Right renal pelvis (tissue), 4 donors: ENCODE measurements around the gene ANKRD28. TPM values are rescaled to one million over a fixed set of nuclear protein-coding genes. Genes with fewer than 3 reads are reported as not detected.

Source experiments
- DNase-seq, 4 donors: peaks; one replicate each; pipeline ENCODE4 v3.0.0-alpha.2; 2013; ENCODE audit warnings: low read depth in 4 of 4, low spot score in 3 of 4, missing footprints in 1 of 4
- polyA plus RNA-seq, 4 donors: library from polyadenylated mRNA; unstranded; fragments of 120-200 nt; gene quantifications; one replicate each; pipeline ENCODE4 v1.2.1, GENCODE V29; 2013; ENCODE audit not compliant: insufficient read length in 4 of 4

The ANKRD28 gene
- polyA plus RNA-seq, 4 donors: 35.2 to 47.7 (median 45.1) TPM

DNA sequence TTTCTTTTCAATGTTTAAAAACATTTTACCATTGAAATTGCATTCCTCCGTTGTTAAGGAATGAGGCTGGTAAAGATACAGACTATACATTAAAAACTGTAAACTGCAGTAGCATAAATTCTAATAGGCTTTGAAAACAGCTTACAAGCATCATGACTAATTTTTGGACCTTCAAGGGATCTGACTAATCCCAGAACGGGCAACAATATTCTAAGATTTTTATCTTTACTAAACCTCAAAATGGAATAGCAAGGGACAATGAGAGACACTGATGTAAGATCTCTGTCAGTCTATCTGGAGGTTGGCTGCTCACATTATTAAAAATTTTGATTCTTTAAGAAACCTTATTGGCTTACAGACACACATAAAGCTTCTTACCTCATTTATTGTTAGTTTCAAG, 121.5 kb downstream of the ANKRD28 start:
- no peak for DNase-seq

DNA sequence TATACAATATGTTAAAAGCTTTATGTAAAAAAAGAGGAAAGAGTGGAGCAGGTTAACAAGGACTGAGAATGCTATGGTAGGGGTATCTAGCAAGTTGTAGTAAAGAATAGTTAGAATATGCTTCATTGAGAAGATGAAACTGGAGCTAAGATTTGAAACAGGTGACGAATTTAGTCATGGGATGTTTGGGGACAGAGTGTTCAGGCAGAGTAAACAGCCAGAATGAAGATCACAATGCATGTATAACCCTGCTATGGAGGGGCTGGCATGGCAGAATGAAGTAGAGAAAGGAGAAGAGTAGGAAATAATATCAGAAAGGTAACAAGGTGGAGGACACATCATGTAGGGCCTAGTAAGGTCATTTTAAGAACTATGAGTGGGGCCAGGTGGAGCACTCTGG, 124.2 kb downstream of the ANKRD28 start:
- DNase-seq: no peak

DNA sequence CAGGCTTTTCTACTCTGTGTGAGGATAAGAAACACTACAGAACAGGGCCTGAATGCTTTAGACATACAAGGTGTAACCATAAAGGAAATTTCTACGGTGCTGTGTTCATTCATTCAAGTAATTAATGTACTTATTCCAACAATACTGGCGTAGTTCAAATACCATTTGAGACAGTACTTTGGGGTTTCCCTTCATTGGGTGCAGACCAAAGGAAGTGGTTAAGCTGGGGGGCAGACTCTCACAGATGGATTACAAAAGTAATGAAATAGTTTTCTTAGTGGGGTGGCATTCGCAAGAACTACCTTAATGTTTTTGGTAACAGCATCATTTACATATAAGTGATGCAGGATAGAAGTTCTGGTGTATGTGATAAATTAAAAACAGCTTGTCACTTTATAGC, 130.3 kb downstream of the ANKRD28 start:
- no peak for DNase-seq

DNA sequence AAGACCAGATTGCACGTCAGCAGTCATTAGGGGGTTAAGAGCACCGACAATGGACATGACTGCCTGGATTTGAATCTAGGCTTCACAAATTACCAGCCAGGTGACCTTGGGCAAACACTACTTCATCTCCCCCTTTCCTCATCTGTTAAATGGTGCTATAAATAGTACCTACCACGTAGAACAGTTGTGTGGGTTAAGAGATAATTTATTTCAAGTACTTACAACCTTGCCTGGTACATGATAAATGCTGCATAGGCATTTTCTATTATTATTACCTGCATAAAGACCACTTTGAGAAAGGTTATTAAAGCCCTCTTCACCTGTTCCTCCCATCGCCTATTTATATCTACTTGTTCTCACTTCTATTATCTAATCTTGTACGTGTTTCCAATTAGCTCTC, 131.5 kb downstream of the ANKRD28 start:
- DNase-seq: no peak

DNA sequence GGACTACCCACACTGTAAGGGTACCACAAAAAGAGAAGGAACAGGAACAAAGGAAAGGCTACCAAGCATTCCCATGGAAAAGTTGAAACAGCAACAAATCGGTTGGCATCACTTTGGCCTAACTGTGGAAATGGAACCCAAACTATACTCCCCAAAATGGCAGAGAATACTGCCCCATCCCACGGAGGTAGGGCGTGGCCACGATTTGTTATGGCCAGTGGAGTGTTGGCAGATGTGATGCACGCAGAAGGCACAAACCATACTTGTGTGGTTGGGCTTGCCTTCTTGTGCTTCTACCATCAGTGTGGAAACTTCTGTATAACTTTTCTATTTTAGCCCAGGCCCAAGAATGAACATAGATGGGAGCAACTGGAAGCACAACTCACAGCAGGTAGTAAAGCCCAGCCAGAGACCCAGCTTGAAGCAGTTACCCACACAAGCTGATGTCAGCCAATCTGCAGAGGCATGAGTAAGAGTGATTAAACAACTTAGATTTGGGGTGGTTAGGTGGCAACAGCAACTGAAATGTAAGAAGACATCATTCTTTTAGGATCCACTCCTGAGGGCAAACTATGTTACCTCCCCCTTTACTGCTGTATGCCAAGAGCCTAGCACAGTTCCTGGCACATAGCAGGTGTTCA, 132.1 kb downstream of the ANKRD28 start:
- DNase-seq: no peak

DNA sequence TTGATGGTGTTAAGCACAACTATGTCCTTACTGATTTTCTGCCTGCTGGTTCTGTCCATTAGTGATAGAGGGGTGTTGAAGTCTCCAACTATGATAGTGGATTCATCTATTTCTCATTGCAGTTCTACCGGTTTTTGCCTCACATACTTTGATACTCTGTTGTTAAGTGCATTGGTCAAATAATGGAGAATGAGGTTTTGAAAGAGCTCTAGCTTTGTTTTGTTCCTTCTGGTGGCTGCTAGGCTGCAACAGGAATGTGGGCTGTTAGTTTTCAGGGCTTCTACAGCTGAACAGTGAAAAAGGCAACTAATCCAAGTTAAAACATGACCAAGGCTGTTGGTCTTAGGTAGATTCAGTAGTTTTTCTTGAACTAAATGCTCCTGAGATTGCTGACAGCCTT, 133.6 kb downstream of the ANKRD28 start:
- DNase-seq: no peak

DNA sequence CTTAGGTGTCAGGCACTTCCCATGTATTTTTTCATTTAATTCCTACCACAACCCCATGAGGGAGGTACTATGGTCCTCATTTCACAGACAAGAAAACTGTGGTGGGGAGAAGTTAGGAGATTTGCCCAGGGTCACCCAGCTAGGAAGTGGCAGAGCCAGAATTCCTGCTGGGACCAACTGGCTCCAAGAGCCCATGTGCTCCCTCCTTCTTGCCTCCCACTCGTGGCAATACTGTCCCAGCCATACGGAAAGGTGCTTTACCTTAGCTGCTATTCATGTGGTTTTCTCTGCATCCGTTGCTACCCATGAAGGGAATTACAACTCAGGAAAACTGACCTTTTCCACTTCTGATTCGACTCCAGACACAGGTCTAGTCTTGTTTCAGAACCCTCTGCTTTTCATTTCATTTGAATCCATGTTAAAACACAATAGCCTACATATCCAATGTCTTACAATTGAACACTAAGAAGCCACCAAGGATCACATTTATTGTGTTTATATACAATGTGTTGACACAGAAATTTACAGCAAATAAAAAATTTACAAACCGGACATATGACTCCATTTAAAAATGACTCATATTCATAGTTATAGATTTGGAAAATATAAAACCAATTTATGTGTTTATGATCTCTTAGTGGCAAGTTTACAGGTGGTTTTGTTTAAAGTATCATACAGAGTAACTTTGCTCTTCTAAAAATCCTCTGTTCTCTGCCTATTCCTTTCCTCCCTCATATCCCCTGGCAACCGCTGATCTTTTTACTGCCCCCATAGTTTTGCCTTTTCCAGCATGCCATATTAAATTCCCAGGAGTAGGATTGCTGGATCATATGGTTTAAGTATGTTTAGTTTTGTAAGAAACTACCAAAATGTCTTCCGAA, 137.5 kb downstream of the ANKRD28 start:
- no peak for DNase-seq

DNA sequence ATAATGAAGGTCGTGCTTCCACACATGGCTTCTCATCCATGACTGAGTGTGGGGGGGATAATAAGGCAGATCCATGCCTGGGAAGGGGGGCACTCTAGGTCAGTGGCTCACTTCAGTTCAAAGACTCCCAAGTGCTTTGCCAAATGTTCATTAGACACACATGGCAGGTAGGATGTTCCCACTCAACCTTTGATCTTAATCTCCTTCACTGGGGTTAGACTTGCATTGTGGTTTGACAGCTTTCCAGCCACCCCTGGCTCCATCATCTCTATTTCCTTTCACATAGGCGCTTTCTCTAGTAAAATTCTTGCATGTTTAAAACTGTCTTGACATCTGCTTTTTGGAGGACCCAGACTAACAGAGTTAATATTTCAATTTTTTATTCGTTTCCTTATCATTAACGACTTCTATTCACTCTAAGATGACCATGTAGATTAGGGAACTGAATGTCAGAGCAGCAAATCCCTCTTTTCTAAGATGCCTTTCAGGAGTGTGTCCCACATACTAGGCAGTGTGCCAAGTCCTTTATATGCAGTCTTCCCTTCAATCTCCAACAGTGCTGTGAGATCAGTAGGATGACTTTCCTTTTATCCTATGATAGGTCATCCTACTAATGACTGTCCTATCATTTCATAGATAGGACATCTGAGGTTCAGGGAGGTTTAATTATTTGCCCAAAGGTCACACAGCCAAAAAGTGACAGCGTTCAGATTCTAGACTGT, 138.4 kb downstream of the ANKRD28 start:
- no peak for DNase-seq

DNA sequence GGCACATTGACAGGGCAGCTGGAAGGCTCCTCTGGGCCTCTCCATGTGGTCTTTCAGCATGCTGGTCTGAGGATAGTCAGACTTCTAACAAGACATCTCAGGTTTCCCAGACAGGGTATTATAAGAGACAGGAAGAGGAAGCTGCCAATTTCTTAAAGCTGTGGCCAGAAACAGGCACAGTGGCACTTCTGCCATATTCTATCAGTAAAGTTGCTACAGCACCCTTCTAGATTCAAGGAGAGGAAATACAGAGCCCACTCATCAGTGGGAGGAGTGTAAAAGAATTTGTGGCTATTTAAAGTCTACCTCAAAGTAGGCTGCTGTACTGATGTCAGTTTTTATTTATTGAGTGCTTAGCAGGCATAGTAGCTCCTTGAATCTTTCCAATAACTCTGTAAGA, 140.8 kb downstream of the ANKRD28 start:
- DNase-seq: no peak

DNA sequence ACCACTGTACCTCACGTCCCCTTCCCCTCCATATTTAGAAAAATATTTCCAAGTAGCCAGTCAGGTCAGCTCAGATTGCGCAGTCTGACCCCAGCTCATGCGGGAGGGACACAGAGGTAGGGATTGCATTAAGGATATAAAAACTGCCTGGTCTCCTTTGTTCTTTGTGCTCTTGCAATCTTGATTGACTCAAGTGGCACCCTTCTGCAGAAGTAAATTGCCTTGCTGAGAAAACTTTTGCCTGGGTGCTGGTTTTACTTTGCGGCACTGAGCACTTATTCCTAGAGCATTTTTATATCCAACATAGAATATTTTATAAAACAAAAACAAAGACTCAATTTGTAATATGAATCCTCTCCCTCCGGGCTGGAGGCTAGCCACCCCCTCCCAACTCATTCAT, 141.4 kb downstream of the ANKRD28 start:
- DNase-seq: no peak

DNA sequence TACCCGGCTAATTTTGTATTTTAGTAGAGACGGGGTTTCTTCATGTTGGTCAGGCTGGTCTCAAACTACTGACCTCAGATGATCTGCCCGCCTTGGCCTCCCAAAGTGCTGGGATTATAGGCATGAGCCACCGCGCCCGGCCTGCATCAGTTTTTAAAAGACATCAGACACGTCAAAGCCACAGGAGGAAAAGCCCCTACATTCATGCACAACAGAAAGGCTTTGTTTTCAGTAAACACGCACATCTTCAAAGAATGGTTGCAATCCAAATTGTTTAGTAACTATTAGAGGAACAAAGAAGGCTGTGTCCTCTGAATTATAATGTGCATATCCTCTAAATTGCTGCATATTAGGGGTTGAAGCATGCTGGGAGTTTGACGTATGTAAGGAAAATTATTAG, 142.9 kb downstream of the ANKRD28 start:
- no peak for DNase-seq

DNA sequence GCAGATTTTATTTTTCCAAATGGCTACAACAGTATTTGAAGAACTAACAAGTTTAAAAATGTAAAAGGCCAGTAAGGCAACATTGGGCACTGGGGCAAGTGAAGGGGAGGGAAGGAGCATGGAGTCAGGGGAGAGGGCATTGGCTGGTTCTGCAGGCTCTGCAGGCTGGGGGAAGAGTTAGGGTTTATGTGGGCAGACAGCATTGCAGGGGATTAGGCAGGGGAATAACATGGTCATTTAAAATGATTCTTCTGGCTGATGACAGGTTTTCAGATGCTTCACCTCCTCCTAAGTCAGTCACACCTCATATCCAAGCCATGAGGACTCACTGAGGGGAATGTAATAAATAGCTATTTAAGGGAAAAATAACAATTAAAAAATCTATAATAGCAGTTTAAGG, 143.7 kb downstream of the ANKRD28 start:
- no peak for DNase-seq

DNA sequence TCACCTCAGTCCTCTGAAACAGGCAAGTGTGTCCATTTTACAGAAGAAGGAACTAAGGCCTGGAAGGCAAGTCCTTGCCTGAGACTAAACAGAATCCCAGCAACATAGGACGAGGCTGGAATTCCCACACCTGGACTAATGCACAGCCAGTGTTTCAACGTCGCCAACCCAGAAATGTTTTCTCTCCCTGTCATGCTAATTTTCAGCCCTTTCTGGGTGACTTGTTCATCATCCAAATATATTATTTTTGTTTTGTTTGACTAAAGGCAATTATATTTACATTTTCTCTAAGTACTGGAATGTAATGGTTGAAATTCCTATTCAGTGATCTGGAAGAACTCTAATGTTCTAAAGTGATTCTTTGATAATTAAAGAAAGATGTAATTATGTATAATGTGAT, 144.5 kb downstream of the ANKRD28 start:
- DNase-seq: no peak

DNA sequence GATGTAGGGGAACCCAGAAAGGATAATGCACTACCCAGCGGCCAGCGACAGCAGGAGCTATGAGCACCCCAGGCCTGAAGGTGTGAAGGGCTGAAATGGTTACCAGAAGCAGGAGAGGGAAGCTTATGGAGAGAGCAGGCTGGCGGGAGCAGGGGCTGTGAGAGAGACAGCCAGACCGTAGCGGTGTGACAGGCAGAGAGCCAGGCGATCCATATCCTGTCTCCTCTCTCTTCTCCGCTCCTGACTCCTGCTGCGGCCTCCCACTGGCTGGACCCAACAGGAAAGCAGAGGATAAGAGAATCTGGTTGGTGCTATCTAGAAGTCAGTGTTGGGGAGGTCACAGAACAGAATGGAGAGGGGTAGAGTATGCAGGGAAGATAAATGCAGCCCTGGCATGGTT, 146.4 kb downstream of the ANKRD28 start:
- no peak for DNase-seq

DNA sequence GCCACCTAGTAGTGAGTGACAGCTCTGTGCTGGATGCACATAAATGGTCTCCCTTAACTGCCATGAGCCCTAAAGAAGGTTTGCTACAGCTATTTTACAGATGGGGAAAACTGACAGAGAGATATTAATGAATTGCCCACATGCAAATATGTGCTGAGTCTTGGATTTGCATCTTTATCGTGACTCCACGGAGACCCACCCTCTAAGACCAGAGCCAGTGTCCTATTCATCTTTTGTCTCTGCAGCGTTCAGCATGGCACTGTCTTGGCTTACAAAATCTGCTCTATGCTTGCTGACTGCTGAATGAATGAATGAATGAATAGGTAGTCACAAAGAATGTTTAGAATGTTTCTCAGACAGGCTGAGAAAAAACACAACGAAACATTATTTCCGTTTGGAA, 147.9 kb downstream of the ANKRD28 start:
- DNase-seq: no peak

DNA sequence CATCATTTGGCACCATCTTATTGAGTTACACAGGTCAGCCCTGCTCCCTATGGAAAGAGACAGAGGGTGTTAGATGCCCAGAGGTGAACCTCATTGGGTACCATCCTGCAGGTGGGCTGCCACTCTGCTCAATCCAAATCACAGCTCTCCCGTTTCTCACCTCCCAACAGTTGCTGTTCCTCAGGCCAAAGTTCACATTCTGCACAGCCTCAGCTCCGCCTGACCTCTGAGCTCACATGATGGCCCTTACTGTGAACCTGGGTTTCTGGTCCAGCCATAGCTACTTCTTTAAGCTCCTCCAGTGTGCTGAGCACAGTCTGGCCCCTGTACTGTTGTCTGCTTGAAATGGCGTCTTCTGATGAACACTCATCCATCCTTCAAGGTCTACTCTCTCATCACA, 148.4 kb downstream of the ANKRD28 start:
- no peak for DNase-seq

DNA sequence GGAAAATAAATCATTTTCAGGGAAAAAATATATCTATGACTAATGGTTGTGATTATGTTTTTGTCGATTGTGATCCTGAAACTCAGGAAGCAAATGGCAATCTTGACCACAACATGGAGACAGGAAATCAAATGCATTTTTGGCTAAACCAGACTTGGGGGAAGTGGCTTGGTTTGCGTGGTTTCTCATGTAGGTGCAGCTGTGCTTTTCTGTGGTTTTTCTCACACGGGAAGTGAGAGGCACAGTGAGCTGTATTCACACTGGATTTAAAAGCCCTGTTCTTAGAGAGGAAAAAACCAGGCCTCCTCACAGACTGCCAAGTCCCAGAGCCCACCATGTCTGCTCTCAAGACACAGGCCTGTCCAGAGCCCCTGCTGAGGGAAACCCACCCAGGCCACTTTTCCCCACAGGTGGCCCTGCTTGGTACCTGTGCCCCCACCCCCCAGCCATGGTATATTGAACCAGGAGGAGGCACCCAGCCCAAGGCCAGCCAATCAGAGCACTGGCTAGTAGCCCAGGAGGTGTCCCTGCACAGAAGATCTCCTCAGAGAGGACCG, 150.1 kb downstream of the ANKRD28 start:
- DNase-seq: no peak

DNA sequence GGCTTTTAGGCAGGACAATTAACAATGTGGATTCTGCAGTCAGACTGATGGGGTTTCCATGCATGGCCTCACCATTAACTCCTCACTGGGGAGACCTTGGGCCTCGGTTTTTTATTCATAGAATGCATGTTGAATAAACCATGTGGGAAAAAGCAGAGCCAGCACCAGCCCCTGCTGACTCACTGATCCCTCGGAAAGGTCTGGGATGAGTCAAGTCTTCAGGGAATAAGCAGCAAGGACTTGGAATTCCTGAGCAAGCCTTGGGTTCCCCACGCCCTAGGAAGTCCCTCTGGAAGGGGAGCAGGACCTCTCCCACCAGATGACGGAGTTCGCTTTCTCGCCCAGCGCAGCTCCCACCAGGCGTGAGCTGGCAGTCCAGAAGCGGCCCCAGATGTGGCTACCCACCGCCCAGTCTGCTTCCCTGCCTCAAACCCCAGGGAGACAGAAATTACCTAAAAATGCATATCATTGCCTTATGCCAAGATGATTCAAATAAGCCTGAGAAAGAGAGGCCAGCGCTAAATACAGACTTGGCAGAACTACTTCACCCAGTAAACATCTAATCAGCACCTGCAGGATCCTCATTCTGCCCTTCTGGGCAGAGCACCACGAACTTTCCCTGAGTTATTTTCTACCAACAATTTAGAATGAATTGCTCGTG, 150.8 kb downstream of the ANKRD28 start:
- no peak for DNase-seq

DNA sequence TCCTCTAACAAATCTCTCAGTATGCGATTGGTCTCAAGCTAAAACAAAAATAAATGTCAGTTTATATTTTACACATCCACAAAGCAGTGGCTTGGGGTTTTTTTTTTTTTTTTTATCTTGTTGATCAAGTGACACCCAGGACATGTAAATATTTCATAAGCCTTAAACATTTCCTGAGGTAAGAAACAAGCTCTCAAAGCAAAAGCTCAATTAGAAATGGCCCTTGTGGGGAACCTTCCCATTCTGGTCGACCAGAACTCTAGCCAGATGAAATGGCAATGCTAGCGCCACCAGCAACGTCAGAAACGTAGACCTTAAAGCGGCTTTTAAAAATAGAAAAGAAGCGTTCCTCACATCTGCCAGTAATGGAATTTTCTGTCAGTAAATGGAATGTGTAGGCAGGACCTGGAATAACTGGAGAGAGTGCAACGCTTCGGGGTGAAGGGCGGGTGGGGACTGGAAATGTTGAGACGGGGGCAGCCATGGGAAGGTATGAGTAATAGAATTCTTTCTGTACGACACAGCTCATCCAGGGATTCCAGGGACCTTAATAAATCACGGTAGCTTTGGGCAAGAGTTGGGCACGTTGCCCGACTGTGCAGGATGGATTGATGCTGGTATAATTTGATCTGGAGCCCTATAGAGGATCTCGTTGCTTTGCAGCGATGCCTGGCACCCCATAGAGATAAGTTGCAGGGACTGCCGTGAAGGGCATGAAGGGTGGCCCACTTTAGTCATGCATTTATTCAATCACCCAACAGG, 151.9 kb downstream of the ANKRD28 start:
- no peak for DNase-seq

DNA sequence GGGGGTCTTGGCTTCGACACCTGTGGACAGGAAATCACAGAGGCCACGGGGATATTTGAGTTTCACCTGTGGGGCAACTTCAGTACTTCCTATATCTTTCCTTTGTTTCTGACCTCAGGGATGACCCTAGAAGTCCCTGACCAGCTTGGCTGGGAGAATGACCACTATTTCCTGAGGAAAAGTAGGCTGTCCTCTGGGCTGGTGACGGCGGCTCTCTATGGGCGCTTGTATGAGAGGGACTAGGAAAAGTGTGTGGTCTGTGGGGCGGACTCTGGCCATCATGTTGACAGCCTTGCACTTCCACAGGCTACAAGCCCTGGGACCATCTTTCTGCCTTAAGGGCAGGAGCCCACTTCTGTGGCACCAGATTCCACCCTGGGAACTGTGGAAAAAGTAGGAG, 152.5 kb downstream of the ANKRD28 start:
- DNase-seq: no peak
